Head of caudate nucleus (tissue), 42 donors: ENCODE results near the gene LRIG3.
A peak's percentile ranks its signal among the peaks of the same experiment; 100 is the strongest.
"Not testable (repeated sequence)": the region's sequence is repeated elsewhere in the genome, so short reads cannot be mapped to it uniquely, and the experiment has no call there.

ENCODE experiments used
- DNase-seq, 42 donors: peaks; one replicate each; pipeline versions ENCODE4 v3.0.0 to v3.0.0-alpha.2; 2020 to 2021; ENCODE audit warnings: mixed read lengths in 7 of 42
- intact Hi-C: fragments of 100-400 bp; cut with DNase I; formaldehyde crosslinking; loops from one replicate; pipeline ENCODE4 v1.15.0; 2022

The LRIG3 gene

GRCh38 chr12:58920102-58920960 lies at the start of gene LRIG3:
LRIG3 (minus strand) TSS chr12:58920504; CDS start chr12:58920235, 269 bp downstream.
- intact Hi-C loops = no loop called here
- peak; percentile 57 to 93 (median 85) for DNase-seq

- intact Hi-C loops = no loop called here
- DNase-seq = no peak
These were observed 48.9 kb upstream of the LRIG3 start for GRCh38 chr12:58969237-58969636.

- intact Hi-C loops = no loop called here
- DNase-seq = no peak
These were observed 47.3 kb upstream of the LRIG3 start for GRCh38 chr12:58967561-58967960.

- DNase-seq = no peak
- intact Hi-C loops = no loop called here
These were observed 46.6 kb upstream of the LRIG3 start for GRCh38 chr12:58966939-58967338.

GRCh38 chr12:58965568-58965967 lies 45.3 kb upstream of the LRIG3 start:
- intact Hi-C loops = no loop called here
- DNase-seq = no peak

- intact Hi-C loops = no loop called here
- no peak for DNase-seq
These were observed 43.5 kb upstream of the LRIG3 start for GRCh38 chr12:58963844-58964243.

GRCh38 chr12:58961906-58962305 lies 41.6 kb upstream of the LRIG3 start:
- intact Hi-C loops = no loop called here

GRCh38 chr12:58961166-58961565 lies 40.9 kb upstream of the LRIG3 start:
- DNase-seq = no peak
- intact Hi-C loops = no loop called here

More at GRCh38 chr12:58961906-58962305, 41.6 kb upstream of the LRIG3 start:
- no peak for DNase-seq

GRCh38 chr12:58959639-58960300 lies 39.5 kb upstream of the LRIG3 start:
- intact Hi-C loops = no loop called here
- no peak for DNase-seq

- intact Hi-C loops = no loop called here
These were observed 37.0 kb upstream of the LRIG3 start for GRCh38 chr12:58957298-58957697.

GRCh38 chr12:58955849-58956248 lies 35.5 kb upstream of the LRIG3 start:
- DNase-seq = no peak
- intact Hi-C loops = no loop called here

More at GRCh38 chr12:58957298-58957697, 37.0 kb upstream of the LRIG3 start:
- DNase-seq = no peak

- intact Hi-C loops = no loop called here
- no peak for DNase-seq
These were observed 33.7 kb upstream of the LRIG3 start for GRCh38 chr12:58954002-58954401.

- DNase-seq = no peak
- intact Hi-C loops = no loop called here
These were observed 30.4 kb upstream of the LRIG3 start for GRCh38 chr12:58950739-58951100.

- DNase-seq, intact Hi-C loops: not testable (repeated sequence)
These were observed 29.8 kb upstream of the LRIG3 start for GRCh38 chr12:58949954-58950738.

GRCh38 chr12:58943079-58943478 lies 22.8 kb upstream of the LRIG3 start:
- intact Hi-C loops = no loop called here
- no peak for DNase-seq

GRCh38 chr12:58942345-58942744 lies 22.0 kb upstream of the LRIG3 start:
- intact Hi-C loops = no loop called here
- DNase-seq = no peak

- intact Hi-C loops = no loop called here
These were observed 19.2 kb upstream of the LRIG3 start for GRCh38 chr12:58939399-58940100.

GRCh38 chr12:58938440-58938839 lies 18.1 kb upstream of the LRIG3 start:
- no peak for DNase-seq
- intact Hi-C loops = no loop called here

More at GRCh38 chr12:58939399-58940100, 19.2 kb upstream of the LRIG3 start:
- DNase-seq = no peak

GRCh38 chr12:58934528-58934927 lies 14.2 kb upstream of the LRIG3 start:
- DNase-seq = no peak
- intact Hi-C loops = no loop called here
